T-helper 9 cell (primary cell): ENCODE results near the gene HACD2.
"Not testable (repeated sequence)": the region's sequence is repeated elsewhere in the genome, so short reads cannot be mapped to it uniquely, and the experiment has no call there.

Source experiments
- DNase-seq: peaks from one replicate; pipeline ENCODE4 v3.0.0-alpha.2; 2020

The HACD2 gene

DNA sequence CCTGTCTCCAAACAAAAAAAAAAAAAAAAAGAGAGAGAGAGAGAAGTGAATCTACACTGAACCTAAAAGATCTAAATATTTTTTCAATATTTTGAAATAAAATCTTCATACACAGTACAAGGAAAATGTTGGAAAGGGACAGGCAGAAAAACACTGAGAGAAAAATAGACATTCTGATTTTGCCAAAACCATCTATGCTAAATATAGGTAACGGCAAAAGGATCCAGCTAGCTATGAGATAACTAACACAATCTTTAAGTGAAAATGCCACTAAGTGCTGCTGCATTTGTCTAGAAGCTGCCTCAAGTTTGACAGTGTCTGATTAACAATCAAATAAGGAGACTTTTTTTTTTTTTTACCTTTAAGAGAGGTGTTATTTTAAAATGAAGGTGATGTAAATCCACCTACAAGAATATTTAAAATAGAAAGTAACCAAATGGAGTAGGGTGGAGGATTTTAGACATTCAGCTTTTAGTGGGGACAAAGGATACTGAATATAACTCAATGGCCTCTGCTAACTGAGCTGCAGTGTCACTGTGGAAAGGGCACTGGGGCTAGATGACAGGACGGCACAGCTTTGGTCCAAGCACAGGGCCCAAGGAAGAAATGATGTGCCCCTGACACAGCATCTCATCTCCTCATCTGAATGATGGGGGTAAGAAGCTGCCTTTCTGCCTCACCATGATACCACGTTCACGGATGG, 62.4 kb downstream of the HACD2 start:
- no peak for DNase-seq

DNA sequence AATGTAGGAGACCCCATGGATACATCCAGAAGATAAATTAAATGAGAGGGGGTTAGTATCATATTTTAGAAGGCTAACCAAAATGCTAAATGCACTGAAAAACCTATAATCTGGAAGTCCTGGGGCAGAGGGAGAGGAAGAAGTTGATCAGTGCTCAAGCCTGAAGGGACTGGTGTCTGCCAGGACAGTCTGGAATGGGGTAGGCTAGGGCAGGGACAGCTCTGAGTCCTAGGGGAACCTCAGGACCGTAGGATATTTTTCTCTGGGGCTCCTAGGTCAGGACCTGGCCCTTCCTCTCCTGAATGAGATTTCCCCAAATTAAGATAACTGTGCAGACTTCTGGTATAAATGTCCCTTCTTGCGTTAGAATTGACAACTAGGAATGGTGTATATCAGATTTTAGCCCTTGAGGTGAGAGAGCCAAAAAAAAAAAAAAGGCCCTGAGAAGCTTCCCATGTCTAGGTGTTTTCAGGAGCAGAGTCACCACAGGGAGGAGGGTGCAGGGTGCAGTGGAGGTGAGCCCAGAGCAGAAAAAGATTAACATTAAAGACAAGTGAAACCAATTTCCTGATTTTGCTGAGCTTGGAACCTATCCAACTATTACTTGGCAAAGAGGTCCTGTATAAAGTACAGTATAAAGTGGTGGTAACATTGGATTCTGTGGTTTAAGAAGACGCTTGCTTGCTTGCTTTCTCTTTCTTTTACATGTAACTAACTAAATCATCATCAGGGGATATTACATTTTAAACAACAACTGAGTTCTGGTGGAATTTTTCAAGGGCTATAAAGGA, 63.5 kb downstream of the HACD2 start:
- no peak for DNase-seq

DNA sequence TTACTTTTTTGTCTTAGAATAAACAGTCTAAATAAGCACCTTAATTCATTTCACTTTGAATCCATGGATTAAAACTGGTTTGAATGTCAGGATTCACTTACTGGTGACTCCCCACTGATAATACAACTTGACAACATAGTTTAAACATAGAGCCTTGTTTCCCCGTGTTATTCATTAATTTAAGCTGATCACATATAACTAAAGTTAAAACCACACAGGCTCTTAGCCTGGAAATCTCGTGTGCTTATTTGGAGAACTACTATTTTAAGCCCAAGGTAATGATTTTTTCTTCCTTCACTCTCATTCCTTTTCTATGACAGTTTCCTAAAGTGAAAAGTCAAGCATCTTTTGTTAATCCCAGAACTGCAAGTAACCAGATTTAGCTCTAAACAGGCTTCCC, 64.2 kb downstream of the HACD2 start:
- no peak for DNase-seq

DNA sequence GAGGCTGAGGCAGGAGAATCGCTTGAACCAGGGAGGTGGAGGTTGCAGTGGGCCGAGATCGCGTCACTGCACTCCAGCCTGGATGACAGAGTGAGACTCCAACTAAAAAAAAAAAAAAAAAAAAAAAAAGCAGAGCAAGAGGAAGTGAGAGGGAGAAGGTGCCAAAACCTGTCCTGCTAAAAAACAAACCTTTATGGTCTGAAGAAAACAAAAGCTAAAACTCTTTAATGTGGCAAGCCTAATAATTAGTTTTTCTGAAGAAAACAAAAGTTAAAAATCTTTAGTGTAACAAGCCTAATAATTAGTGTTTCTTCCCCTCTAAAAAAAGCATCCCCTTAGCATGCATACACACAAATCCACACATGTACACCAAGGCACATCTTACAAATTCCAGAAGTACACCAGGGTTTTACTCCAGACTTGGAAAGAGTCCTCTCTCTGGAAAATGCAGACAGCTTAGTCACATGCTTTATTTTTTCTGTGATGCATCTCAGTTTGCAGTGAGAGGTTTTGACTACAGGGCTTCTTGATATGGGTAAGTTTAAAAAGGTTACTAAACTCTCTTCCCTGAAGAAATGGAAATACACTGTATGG, 65.9 kb downstream of the HACD2 start:
- no peak for DNase-seq

- no peak for DNase-seq
Observed at GRCh38 chr3:123511726-123512125, 73.1 kb downstream of the HACD2 start.

DNA sequence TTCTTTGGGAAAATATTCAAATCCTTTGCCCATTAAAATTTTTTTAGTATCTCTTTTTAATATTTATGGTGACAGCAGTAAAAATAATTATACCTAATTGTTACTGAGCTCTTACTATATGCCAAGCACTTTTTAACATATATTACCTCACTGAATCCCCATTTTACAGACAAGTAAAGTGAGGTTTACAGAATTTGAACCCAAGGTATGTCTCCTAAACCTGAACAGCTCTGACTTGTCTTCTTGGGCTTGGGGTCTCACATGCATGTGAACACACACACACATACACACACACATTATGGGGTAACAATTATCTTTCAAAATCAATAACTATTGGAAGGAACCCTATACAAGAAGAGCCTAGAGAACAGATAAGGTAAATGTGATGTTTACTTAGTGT, 73.8 kb downstream of the HACD2 start:
- DNase-seq: no peak

- DNase-seq: no peak
Observed at GRCh38 chr3:123508178-123508577, 76.7 kb downstream of the HACD2 start.

- no peak for DNase-seq
Observed at GRCh38 chr3:123505820-123506219, 79.0 kb downstream of the HACD2 start.

DNA sequence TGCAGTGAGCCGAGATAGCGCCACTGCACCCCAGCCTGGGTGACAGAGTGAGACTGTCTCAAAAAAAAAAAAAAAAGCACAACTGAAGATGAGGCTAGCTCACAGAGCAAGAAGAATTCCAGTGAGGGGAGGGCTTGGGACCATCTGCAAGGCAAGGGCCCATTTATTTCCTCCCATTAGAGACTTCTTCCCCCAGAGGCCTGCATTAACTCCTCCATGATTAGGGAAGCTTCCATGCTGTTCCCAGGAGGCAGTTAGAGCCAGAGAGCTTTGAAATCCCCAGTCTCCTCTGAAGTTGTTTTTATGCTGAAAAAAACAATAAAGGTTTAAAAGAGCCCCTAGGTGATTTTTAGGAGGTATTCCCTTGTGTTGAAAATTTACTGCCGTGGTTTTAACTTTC, 81.7 kb downstream of the HACD2 start:
- no peak for DNase-seq

DNA sequence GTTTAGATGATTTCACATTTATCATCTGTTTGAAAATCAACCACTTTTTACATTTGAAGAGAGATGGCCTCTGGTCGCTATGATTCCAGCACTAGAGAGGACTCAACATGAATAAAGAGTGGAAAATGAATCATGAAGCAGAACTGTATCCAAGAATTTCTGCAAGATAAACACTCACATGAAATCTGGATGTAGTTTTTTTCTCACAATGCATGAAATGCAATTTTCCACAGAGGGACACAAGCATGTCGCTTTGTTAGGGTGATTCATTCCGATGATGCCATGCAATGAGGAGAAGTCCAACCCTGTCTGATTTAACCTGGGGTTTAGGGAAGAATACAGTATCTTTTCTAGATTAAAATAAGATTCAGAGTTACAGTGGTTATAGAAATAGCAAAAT, 85.5 kb downstream of the HACD2 start:
- DNase-seq: no peak

- no peak for DNase-seq
Observed at GRCh38 chr3:123498761-123499160, 86.1 kb downstream of the HACD2 start.

DNA sequence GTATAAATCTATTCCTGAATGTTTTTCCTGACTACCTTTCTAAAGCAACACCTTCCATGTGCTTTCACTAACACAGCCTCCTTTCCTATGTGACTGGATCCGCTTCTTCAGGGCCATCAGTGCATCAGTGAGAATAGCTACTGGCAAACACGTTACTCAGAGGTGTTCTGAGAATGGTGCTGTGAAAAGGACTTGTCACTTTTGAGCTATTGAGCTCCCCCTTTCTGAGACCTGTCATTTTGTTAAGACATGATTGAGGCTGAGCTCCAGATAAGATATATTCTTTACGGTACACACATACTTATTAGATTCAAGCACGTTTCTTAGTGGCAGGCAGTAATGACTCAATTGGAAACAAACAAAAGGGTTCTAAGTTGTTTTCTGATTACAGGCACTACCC, 90.9 kb downstream of the HACD2 start:
- no peak for DNase-seq

DNA sequence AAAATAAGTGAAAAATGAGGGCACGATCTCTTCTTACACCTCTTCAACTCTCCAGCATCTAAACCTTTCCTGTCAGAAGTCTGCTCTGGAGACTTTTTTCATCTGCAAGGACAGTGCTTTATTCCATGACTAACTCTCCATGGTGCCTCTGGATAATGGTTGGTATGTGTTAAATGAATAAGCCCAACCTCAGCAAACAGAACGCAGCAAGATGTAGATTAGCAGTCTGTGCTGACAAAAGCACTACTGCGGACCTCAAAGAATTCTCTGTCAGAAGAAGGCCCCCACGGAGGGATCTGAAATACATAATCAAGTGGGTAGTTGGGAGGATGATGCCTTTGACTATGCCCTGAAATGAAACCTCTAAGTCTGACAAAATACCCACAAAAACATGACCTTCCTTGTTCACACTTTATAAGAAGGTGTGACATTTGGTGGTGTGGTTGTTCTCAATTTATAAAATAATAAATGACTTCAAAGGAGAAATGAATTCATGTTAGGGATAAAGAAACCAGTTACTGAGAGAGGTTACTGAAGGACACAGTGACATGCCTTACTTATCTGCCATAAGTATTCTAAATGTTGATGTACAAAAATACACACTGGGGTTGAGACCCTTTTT, 92.8 kb downstream of the HACD2 start:
- no peak for DNase-seq

DNA sequence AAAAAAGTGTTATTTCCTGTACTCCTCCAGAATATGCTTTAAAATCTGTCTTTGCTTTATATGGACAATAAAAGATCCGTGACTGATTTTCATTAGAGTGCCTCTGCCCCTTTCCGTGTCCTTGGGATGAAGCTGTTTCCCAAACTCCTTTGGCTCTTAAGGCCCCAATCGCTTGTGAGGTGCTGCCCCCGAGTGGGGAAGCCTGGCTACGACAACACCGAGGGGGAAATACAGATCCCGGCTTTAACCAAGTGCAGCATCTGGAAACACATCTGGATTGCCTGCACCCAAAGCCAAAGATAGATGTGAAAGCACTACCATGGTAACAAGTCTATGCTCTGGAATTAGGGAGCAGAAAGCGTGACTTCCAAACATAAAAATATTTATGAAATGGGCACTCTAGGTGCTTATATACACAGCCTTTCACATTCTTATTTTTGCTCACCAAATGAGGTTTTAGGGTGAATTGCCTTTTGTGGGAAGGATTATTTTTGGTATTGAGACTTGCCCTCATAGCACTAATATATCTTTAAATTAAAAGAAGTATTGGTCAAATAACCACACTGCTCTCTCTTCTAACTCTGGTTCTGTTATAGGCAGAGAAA, 95.4 kb downstream of the HACD2 start:
- peak; percentile 12 for DNase-seq

DNA sequence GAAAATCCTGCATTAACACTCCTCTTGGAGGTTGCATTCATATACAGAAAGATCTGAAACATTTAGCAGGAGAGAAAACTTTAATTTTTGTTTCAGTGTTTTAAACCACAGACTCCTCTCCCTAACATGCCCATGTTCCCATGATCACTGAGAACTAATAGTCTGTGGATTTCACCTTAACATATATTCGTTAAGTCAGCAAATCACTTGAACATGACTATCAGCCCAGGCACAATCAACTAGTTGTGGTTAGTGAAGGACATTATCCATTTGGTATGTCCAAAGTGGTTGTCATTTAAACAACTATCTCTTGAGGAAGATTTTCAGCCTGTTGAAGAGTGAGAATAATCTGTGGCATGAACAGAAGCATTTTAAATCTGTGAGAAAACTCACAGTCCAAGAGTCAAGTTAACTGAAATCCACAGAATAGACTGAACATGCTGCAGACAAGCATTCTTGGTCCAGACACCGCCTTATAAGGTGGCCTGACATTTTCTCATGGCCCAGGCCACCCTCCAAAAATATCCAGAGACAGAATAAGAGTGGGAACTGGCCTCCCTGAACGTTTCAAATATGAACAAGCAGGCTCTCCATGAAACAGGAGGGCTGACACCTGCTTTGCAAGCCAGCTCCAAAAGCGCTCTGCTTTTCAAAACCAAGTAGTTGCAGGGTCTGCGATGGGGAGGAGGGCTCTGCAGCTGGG, 96.1 kb downstream of the HACD2 start:
- no peak for DNase-seq

DNA sequence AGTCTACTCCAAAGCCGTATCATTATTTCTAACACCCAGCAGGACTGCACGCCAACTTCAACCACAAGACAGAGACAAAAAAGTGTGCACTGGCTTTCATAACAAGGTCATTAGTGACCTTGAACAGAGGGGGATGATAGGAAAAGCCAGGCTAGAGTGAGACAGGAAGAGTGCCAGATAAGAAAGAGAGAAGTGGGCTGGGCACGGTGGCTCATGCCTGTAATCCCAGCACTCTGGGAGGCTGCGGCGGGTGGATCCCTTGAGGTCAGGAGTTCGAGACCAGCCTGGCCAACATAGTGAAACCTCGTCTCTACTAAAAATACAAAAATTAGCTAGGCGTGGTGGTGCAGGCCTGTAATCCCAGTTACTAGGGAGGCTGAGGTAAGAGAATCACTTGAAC, 97.8 kb downstream of the HACD2 start:
- DNase-seq: not testable (repeated sequence)

DNA sequence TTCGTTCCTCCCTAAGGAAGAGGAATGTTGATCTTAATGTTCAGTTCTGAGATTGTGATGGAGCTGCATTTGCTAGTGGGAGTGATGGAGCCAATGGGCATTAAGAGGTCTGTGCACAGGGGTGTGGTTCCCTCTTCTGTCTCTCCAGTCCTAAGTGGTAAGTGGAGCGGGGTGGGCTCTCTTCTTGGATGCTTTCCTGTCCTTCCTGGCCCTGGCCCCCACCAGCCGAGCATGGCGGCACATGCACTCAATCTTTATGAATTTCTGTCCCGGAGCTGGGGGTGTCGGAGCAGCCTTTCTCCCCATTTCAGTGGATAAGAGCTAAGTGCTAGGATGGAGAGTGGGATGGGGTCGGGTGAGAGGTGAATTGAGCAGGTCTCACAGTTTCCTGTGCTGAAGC, 98.4 kb downstream of the HACD2 start:
- no peak for DNase-seq

DNA sequence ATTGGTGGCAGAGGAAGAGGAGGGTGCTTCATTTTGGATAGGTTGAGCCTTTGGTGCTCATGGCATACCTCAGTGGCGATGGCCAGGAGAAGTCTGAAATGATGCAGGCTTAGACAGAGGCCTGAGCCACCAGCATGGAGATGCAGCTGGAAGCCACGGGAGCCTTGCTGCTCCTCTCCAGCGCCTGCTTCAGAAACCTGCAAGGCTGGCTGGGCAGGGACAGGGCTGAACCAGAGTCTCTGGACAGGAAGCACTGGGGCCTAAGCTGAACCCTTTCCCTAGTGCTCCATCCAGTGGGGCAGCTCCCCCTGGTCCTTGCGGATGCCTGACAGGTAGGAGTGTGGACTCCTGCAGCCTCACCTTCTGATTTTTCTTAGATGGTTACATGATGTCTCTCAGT, 99.3 kb downstream of the HACD2 start:
- no peak for DNase-seq

GRCh38 chr3:123483146-123483545, 101.7 kb downstream of the HACD2 start:
- no peak for DNase-seq

- no peak for DNase-seq
Observed at GRCh38 chr3:123481722-123482457, 103.0 kb downstream of the HACD2 start.

- no peak for DNase-seq
Observed at GRCh38 chr3:123481071-123481470, 103.8 kb downstream of the HACD2 start.

DNA sequence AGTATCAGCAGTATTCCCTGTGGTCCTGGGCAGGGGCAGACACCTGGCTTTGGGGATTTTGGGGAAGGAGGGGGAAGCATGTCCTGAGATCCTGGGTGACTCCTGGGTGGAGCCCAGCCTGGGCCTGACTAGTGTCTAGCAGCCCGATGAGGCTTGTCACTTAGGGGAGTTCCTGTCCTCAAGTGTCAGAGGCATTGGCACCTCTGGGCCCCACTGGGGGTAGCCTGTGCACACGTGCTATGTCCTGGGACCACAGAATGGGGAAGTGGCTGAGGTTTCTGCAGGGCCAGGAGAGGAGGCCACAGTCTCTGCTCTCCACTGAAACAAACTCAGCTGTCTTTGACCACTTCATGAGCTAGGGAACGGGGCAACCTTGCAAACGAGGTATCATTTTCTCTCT, 104.4 kb downstream of the HACD2 start:
- no peak for DNase-seq
